Glutamatergic neuron (in vitro differentiated cells): Measurements from ENCODE around the gene IL22RA1. TPM values are rescaled to one million over a fixed set of nuclear protein-coding genes. Genes with fewer than 3 reads are reported as not detected.

Source experiments
- DNase-seq: peaks from one replicate; pipeline ENCODE4 v3.0.0; 2022
- H3K27ac Mint-ChIP-seq: one replicate; pipeline ENCODE4 v1.8.0; 2020; ENCODE audit warnings: mild to moderate bottlenecking, mixed read lengths, inconsistent platforms; ENCODE audit not compliant: unreplicated experiment
- H3K27me3 Mint-ChIP-seq: one replicate; pipeline ENCODE4 v1.8.0; 2020; ENCODE audit warnings: mild to moderate bottlenecking, moderate library complexity, mixed read lengths, inconsistent platforms; ENCODE audit not compliant: unreplicated experiment
- H3K36me3 Mint-ChIP-seq: one replicate; pipeline ENCODE4 v1.8.0; 2020; ENCODE audit warnings: mild to moderate bottlenecking, mixed read lengths, inconsistent platforms; ENCODE audit not compliant: unreplicated experiment
- H3K4me1 Mint-ChIP-seq: one replicate; pipeline ENCODE4 v1.8.0; 2020; ENCODE audit warnings: mild to moderate bottlenecking, low read depth, mixed read lengths, inconsistent platforms; ENCODE audit not compliant: unreplicated experiment
- H3K4me3 Mint-ChIP-seq: one replicate; pipeline ENCODE4 v1.8.0; 2020; ENCODE audit warnings: mild to moderate bottlenecking, mixed read lengths, inconsistent platforms; ENCODE audit not compliant: unreplicated experiment
- H3K9me3 Mint-ChIP-seq: one replicate; pipeline ENCODE4 v1.8.0; 2020; ENCODE audit warnings: mild to moderate bottlenecking, moderate library complexity, mixed read lengths, inconsistent platforms; ENCODE audit not compliant: unreplicated experiment
- total RNA-seq: library from RNA; stranded (reverse); fragmentation: NEBNext Ultra II Directional; extraction: Animal tissue kit (Norgen Biotek cat#: 25700); gene quantifications from one replicate; pipeline ENCODE4 v1.2.1, GENCODE V29; 2021; ENCODE audit not compliant: unreplicated experiment
- TF ChIP-seq, protein P1 (sequence below): fragments of 200-600 bp; sonication (generic); IDR thresholded peaks from one replicate; pipeline ENCODE4 v1.5.0; 2021; ENCODE audit not compliant: partially characterized antibody, unreplicated experiment

The IL22RA1 gene
- total RNA-seq, 1 donor from 2014 or later = not detected

DNA sequence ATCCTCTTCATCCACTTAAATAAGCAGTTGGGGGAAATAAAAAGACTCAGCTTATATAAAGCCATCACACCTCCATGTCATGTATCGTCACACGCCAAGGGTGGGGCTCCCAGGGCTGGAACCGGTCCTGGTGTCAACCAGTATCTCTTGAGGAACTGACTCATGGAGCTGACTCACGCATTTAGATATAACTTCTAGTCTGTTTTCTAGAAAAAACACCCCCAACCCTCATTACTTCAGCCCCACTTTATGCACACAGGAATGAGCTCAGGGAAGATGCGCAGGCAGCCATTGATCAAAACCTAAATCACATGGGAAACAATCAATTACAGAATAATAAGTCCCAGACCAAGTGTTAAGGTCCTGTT is 6.9 kb upstream of the IL22RA1 start:
- TF ChIP-seq, protein P1, sequence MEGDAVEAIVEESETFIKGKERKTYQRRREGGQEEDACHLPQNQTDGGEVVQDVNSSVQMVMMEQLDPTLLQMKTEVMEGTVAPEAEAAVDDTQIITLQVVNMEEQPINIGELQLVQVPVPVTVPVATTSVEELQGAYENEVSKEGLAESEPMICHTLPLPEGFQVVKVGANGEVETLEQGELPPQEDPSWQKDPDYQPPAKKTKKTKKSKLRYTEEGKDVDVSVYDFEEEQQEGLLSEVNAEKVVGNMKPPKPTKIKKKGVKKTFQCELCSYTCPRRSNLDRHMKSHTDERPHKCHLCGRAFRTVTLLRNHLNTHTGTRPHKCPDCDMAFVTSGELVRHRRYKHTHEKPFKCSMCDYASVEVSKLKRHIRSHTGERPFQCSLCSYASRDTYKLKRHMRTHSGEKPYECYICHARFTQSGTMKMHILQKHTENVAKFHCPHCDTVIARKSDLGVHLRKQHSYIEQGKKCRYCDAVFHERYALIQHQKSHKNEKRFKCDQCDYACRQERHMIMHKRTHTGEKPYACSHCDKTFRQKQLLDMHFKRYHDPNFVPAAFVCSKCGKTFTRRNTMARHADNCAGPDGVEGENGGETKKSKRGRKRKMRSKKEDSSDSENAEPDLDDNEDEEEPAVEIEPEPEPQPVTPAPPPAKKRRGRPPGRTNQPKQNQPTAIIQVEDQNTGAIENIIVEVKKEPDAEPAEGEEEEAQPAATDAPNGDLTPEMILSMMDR = no peak
- Mint-ChIP-seq H3K4me1 (no peaks in the 10 kb centered on the region), H3K4me3 (no peak overlapping the region), H3K27me3 (peaks cover 6% of the 10 kb centered on the region), H3K27ac (no peak overlapping the region), H3K9me3 (peaks cover 2% of the 10 kb centered on the region), H3K36me3 (no peaks in the 10 kb centered on the region)
- no peak for DNase-seq

- H3K4me1 Mint-ChIP-seq = no peaks in the 10 kb centered on the region
- H3K27me3 Mint-ChIP-seq = peaks cover 6% of the 10 kb centered on the region
- no peak overlapping the region for H3K27ac Mint-ChIP-seq
- no peak for DNase-seq
- H3K4me3 Mint-ChIP-seq = no peak overlapping the region
- H3K36me3 Mint-ChIP-seq = no peaks in the 10 kb centered on the region
- peaks cover 2% of the 10 kb centered on the region for H3K9me3 Mint-ChIP-seq
- TF ChIP-seq, protein P1 = no peak
Measured at GRCh38 chr1:24147816-24148215, 4.9 kb upstream of the IL22RA1 start.

GRCh38 chr1:24147194-24147593 is 4.3 kb upstream of the IL22RA1 start:
- no peaks in the 10 kb centered on the region for H3K4me1 Mint-ChIP-seq
- TF ChIP-seq, protein P1 = no peak
- H3K9me3 Mint-ChIP-seq = peaks cover 2% of the 10 kb centered on the region
- peaks cover 6% of the 10 kb centered on the region for H3K27me3 Mint-ChIP-seq
- no peak overlapping the region for H3K27ac Mint-ChIP-seq
- no peak for DNase-seq
- no peak overlapping the region for H3K4me3 Mint-ChIP-seq
- H3K36me3 Mint-ChIP-seq = no peaks in the 10 kb centered on the region

- Mint-ChIP-seq H3K4me1 (no peaks in the 10 kb centered on the region), H3K27me3 (peaks cover 5% of the 10 kb centered on the region), H3K9me3 (peaks cover 4% of the 10 kb centered on the region), H3K4me3 (no peak overlapping the region), H3K27ac (no peak overlapping the region), H3K36me3 (no peaks in the 10 kb centered on the region)
- TF ChIP-seq, protein P1 = no peak
- no peak for DNase-seq
Measured at GRCh38 chr1:24141311-24141997, 1.5 kb downstream of the IL22RA1 start.

DNA sequence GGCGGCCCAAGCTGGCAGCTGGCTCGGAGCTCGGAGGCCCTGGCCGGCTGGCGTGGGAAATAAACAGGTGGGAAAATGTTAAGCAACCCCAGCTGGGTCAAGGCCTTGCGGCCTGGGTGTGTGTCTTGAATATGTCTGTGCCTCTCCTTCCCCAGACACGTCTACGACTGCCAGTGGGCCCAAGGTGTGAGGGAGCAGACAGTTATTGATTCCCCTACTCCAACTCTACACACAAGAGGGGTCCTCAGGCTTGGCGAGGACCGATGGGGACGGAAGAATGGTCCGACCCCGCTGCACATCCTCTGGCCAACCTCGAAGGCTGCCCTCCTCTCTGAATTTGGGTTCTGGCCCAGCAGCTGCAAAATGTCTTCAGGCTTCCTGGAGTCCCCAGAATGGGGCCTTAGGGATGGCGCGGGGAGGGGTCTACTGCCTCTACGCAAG is 2.2 kb downstream of the IL22RA1 start:
- H3K27ac Mint-ChIP-seq = no peak overlapping the region
- TF ChIP-seq, protein P1 = no peak
- H3K27me3 Mint-ChIP-seq = peaks cover 2% of the 10 kb centered on the region
- H3K36me3 Mint-ChIP-seq = no peaks in the 10 kb centered on the region
- no peak for DNase-seq
- no peaks in the 10 kb centered on the region for H3K4me1 Mint-ChIP-seq
- H3K4me3 Mint-ChIP-seq = no peak overlapping the region
- peaks cover 2% of the 10 kb centered on the region for H3K9me3 Mint-ChIP-seq
